HepG2 (cell line): ENCODE results near the gene C1QTNF3. TPM values are rescaled to one million over a fixed set of nuclear protein-coding genes. Genes with fewer than 3 reads are reported as not detected.

Experiments used
- ATAC-seq: fragments of 200-7000 bp; cut with Tn5 transposase; 3 replicates; pipeline ENCODE4 v1.9.1; 2020; ENCODE audit warnings: mild to moderate bottlenecking, moderate library complexity
- BruUV-seq: library from RNA; stranded (reverse); fragments of 400-500 nt; replicated peaks from 2 replicates; lab custom pipeline; 2021; lab: Mats Ljungman, UMichigan
- CTCF ChIA-PET: fragments of 300-600 bp; formaldehyde crosslinking; extraction: SDS; loops from one replicate; lab custom pipeline; 2021; ENCODE audit warnings: low total read pairs, inconsistent platforms, low intra/inter-chr PET ratio; lab: Yijun Ruan, JAX
- POLR2A ChIA-PET: fragments of 350-600 bp; sonication (Branson Sonifier 250); formaldehyde crosslinking; loops from one replicate; lab custom pipeline; 2020; ENCODE audit warnings: antibody characterized with exemption, inconsistent platforms; lab: Yijun Ruan, JAX
- DNase-seq: peaks from one replicate; pipeline ENCODE4 v3.0.0-alpha.2; 2015; ENCODE audit warnings: low spot score
- FAIRE-seq: peaks from 3 replicates; lab custom pipeline; 2011; peaks lifted over from hg19 to GRCh38; lab: Jason Lieb, UNC
- H2AFZ ChIP-seq: one replicate; pipeline ENCODE4 v1.6.1; 2011; ENCODE audit warnings: low read length, inconsistent platforms
- H3K27ac ChIP-seq: fragments of 300-600 bp; 3 replicates; pipeline ENCODE4 v1.8.0; 2011; ENCODE audit warnings: mixed run types, mild to moderate bottlenecking, mixed read lengths, low read length, inconsistent platforms; ENCODE audit not compliant: insufficient read depth; ENCODE audit errors: extremely low read length
- H3K27me3 ChIP-seq, 2 experiments: fragments of 200-600 bp in 1 of 2; 2 replicates in 1 of 2; 3 replicates in 1 of 2; pipeline versions ENCODE4 v1.6.0 to v1.8.0; 2011; ENCODE audit warnings: low read length in 2 of 2, mild to moderate bottlenecking in 2 of 2, moderate library complexity in 2 of 2, inconsistent platforms in 1 of 2; ENCODE audit not compliant: insufficient read depth in 2 of 2, control insufficient read depth in 1 of 2
- H3K36me3 ChIP-seq, 2 experiments: fragments of 200-600 bp in 1 of 2; replicated peaks in 1 of 2; 2 replicates in 1 of 2; 3 replicates in 1 of 2; pipeline versions ENCODE4 v1.5.1 to v1.8.0; 2011; ENCODE audit warnings: low read length in 2 of 2, inconsistent platforms in 1 of 2; ENCODE audit not compliant: insufficient read depth in 2 of 2, control insufficient read depth in 1 of 2
- H3K4me1 ChIP-seq: 2 replicates; pipeline ENCODE4 v1.5.1; 2012; ENCODE audit warnings: low read length, inconsistent platforms; ENCODE audit not compliant: insufficient read depth
- H3K4me2 ChIP-seq: 2 replicates; pipeline ENCODE4 v1.6.0; 2011; ENCODE audit warnings: low read depth, low read length, inconsistent platforms
- H3K4me3 ChIP-seq, 3 experiments: fragments of 200-600 bp in 1 of 3; sonication (generic), shearing (Covaris generic) in 1 of 3; replicated peaks in 1 of 3; 2 replicates each; pipeline ENCODE4 v1.5.1; 2011 to 2016; ENCODE audit warnings: low read length in 3 of 3, inconsistent platforms in 2 of 3, low read depth in 2 of 3, mild to moderate bottlenecking in 2 of 3, control low read depth in 1 of 3, mixed read lengths in 1 of 3; ENCODE audit not compliant: insufficient read depth in 1 of 3
- H3K79me2 ChIP-seq: one replicate; pipeline ENCODE4 v1.6.1; 2011; ENCODE audit warnings: low read length, inconsistent platforms; ENCODE audit not compliant: insufficient read depth
- H3K9ac ChIP-seq: 2 replicates; pipeline ENCODE4 v1.6.0; 2011; ENCODE audit warnings: mild to moderate bottlenecking, low read depth, low read length, inconsistent platforms; ENCODE audit not compliant: insufficient read depth
- H3K9me3 ChIP-seq: 2 replicates; pipeline ENCODE4 v1.5.1; 2012; ENCODE audit warnings: mild to moderate bottlenecking, low read length
- H4K20me1 ChIP-seq: 2 replicates; pipeline ENCODE4 v1.6.0; 2011; ENCODE audit warnings: inconsistent platforms, mild to moderate bottlenecking, low read length, moderate library complexity; ENCODE audit not compliant: insufficient read depth
- ESRRA ChIP-seq: sonication (generic); formaldehyde crosslinking; IDR thresholded peaks from 2 replicates; pipeline ENCODE4 v1.5.1; 2020; ENCODE audit warnings: mild to moderate bottlenecking, low read depth, missing genetic modification reagents
- FOSL1 ChIP-seq: sonication (generic); formaldehyde crosslinking; IDR thresholded peaks from 2 replicates; pipeline ENCODE4 v1.9.0; 2021; ENCODE audit warnings: missing genetic modification reagents, borderline replicate concordance
- IKZF4 ChIP-seq: sonication (generic); formaldehyde crosslinking; IDR thresholded peaks from 2 replicates; pipeline ENCODE4 v1.5.1; 2020; ENCODE audit warnings: borderline replicate concordance, mild to moderate bottlenecking, low read depth, missing genetic modification reagents; ENCODE audit errors: not compliant biosample characterization
- MAFF ChIP-seq: IDR thresholded peaks from 2 replicates; pipeline ENCODE4 v1.6.1; 2011; ENCODE audit warnings: low read depth, low read length, improper control_type of control experiment
- MAFK ChIP-seq, 2 experiments: IDR thresholded peaks in 1 of 2; conservative IDR thresholded peaks in 1 of 2; 2 replicates each; pipeline ENCODE4 v1.6.1; 2011; ENCODE audit warnings: improper control_type of control experiment in 2 of 2, low read length in 2 of 2
- ZNF224 ChIP-seq: sonication (generic); formaldehyde crosslinking; IDR thresholded peaks from 2 replicates; pipeline ENCODE4 v1.5.0; 2020; ENCODE audit warnings: mild to moderate bottlenecking, missing genetic modification reagents
- WGBS: methylation state at CpG from one replicate; pipeline ENCODE4 v1.1.6; 2017; ENCODE audit warnings: low lambda C conversion rate; 5-methylcytosine and 5-hydroxymethylcytosine counted together
- in situ Hi-C: cut with HindIII; loops from 2 replicates; pipeline ENCODE4 v1.10.0; 2017; ENCODE audit warnings: low pct_unique_long_range_greater_than_20kb; ENCODE audit not compliant: extremely low pct_ligation_motif_present
- intact Hi-C: fragments of 100-400 bp; cut with micrococcal nuclease; formaldehyde crosslinking; loops from one replicate; pipeline ENCODE4 v1.10.0; 2022; ENCODE audit not compliant: unreplicated experiment
- polyA plus RNA-seq, 8 experiments: library from polyadenylated mRNA; depleted of rRNA in 3 of 8; stranded (reverse) in 7 of 8; unstranded in 1 of 8; fragments of >200 nt; fragmentation: Illumina TruSeq in 4 of 8; extraction: Trizol in 4 of 8; gene quantifications; 2 replicates each; pipeline versions ENCODE4 v1.2.1 to v1.2.3, GENCODE V29; 2011 to 2016; ENCODE audit warnings: low read depth in 4 of 8, missing spikeins in 1 of 8, mixed read lengths in 1 of 8; ENCODE audit not compliant: insufficient read depth in 1 of 8
- total RNA-seq, 5 experiments: library from RNA; depleted of rRNA; stranded (reverse); fragments of >200 nt; fragmentation: Illumina TruSeq; extraction: Trizol; gene quantifications; 2 replicates each; pipeline ENCODE4 v1.2.3, GENCODE V29; 2016; ENCODE audit warnings: low read depth in 1 of 5

C1QTNF3 gene
- total and polyA plus RNA-seq, 2 of the 13 experiments (the other 11 are each of a cell fraction or from before 2014, with no cell fraction given), result 3.3 to 10.8 TPM

- H3K4me2 ChIP-seq, result no peak overlapping the region
- no peaks in the 10 kb centered on the region for H3K79me2 ChIP-seq
- no peaks in the 10 kb centered on the region for H3K27me3 ChIP-seq
- no peak for DNase-seq
- WGBS, result 97% methylated on average over 3 of the region's 3 CpGs
- TF ChIP-seq ZNF224 (CRISPR knock-in tag) (no peak), IKZF4 (CRISPR knock-in tag) (no peak)
- TF ChIP-seq, all 625 proteins: peak for 0
- H3K36me3 ChIP-seq, result peaks cover 3% of the 10 kb centered on the region in 2 experiments; a peak in 2 of 5 replicates
- H2AFZ ChIP-seq, result no peak overlapping the region
- POLR2A ChIA-PET, result no interaction called here
- H3K4me3 ChIP-seq, result no peak overlapping the region
- FAIRE-seq, result no peak
- no peaks in the 10 kb centered on the region for H4K20me1 ChIP-seq
- BruUV-seq, result no TSS peak
- H3K9ac ChIP-seq, result no peak overlapping the region
- H3K9me3 ChIP-seq, result no peaks in the 10 kb centered on the region
- in situ Hi-C loops (no loop called here), intact Hi-C loops (no loop called here)
- no peak for ATAC-seq
- CTCF ChIA-PET, result no interaction called here
- no peak overlapping the region for H3K27ac ChIP-seq
- peaks cover 51% of the 10 kb centered on the region for H3K4me1 ChIP-seq
These were observed 11.0 kb downstream of the C1QTNF3 start for GRCh38 chr5:34031966-34032365.

GRCh38 chr5:34031117-34031516 is 11.9 kb downstream of the C1QTNF3 start:
- ChIA-PET CTCF (no interaction called here), POLR2A (interaction anchor here (0.8 kb wide), 1 partner anchor 23 kb away, joined by 4 read pairs; the partner anchor contains the start of gene AMACR)
- WGBS, result 96% methylated on average over 2 of the region's 2 CpGs
- H3K4me3 ChIP-seq, result no peak overlapping the region
- no peak for ATAC-seq
- intact Hi-C loops, result no loop called here
- FAIRE-seq, result no peak
- peaks cover 3 to 7% of the 10 kb centered on the region in 2 experiments; a peak in 3 of 5 replicates for H3K36me3 ChIP-seq
- no peaks in the 10 kb centered on the region for H3K79me2 ChIP-seq
- H3K9me3 ChIP-seq, result no peaks in the 10 kb centered on the region
- no peaks in the 10 kb centered on the region for H4K20me1 ChIP-seq
- no peak overlapping the region for H2AFZ ChIP-seq
- H3K9ac ChIP-seq, result no peak overlapping the region
- H3K27ac ChIP-seq, result no peak overlapping the region
- in situ Hi-C loops, result no loop called here
- peak; percentile 67 for TF ChIP-seq MAFF
- no peak for TF ChIP-seq FOSL1 (CRISPR knock-in tag)
- TF ChIP-seq ESRRA (CRISPR knock-in tag), result no peak
- peak; percentile 73 to 78 for TF ChIP-seq MAFK (conservative IDR thresholded peaks at IDR 0.05 in 1 of 2, IDR thresholded peaks at IDR 0.05 in 1 of 2; ENCODE audit: low read length in 2 of 2)
- no peaks in the 10 kb centered on the region for H3K27me3 ChIP-seq
- no peak for DNase-seq
- BruUV-seq, result no TSS peak
- H3K4me1 ChIP-seq, result peaks cover 43% of the 10 kb centered on the region
- H3K4me2 ChIP-seq, result no peak overlapping the region
